Natural killer cell (primary cell): ENCODE results near the gene NCSTN. TPM values are rescaled to one million over a fixed set of nuclear protein-coding genes. Genes with fewer than 3 reads are reported as not detected.

ENCODE experiments used
- ATAC-seq, 3 donors: fragments of 150-1000 bp in 2 of 3; fragments of 200-7000 bp in 1 of 3; cut with Tn5 transposase; 1 replicate in 1 of 3; 2 replicates in 2 of 3; pipeline ENCODE4 v1.10.0; 2021; ENCODE audit warnings: mild to moderate bottlenecking in 2 of 3, moderate library complexity in 2 of 3
- DNase-seq, 2 donors: peaks; one replicate each; pipeline versions ENCODE4 v3.0.0 to v3.0.0-alpha.2; 2013 to 2021; ENCODE audit warnings: mixed read lengths in 1 of 2
- H3K27ac ChIP-seq: one replicate; pipeline ENCODE4 v1.5.1; 2013; ENCODE audit warnings: mild to moderate bottlenecking, low read length
- H3K27me3 ChIP-seq: one replicate; pipeline ENCODE4 v1.6.1; 2013; ENCODE audit warnings: low read length; ENCODE audit not compliant: control insufficient read depth, insufficient read depth
- H3K36me3 ChIP-seq: one replicate; pipeline ENCODE4 v1.6.1; 2013; ENCODE audit warnings: low read length; ENCODE audit not compliant: control insufficient read depth, insufficient read depth
- H3K4me1 ChIP-seq: one replicate; pipeline ENCODE4 v1.6.1; 2013; ENCODE audit warnings: low read length; ENCODE audit not compliant: control insufficient read depth, insufficient read depth
- H3K4me3 ChIP-seq: one replicate; pipeline ENCODE4 v1.5.1; 2013; ENCODE audit warnings: low read length
- H3K9me3 ChIP-seq: one replicate; pipeline ENCODE4 v1.6.1; 2013; ENCODE audit warnings: low read length; ENCODE audit not compliant: control insufficient read depth, insufficient read depth
- H3K27ac Mint-ChIP-seq, 2 donors: one replicate each; pipeline ENCODE4 v1.8.0; 2022; ENCODE audit warnings: mild to moderate bottlenecking in 2 of 2, mixed read lengths in 2 of 2, moderate library complexity in 1 of 2
- H3K27me3 Mint-ChIP-seq, 2 donors: one replicate each; pipeline ENCODE4 v1.8.0; 2022; ENCODE audit warnings: low read depth in 2 of 2, mixed read lengths in 2 of 2
- H3K36me3 Mint-ChIP-seq: one replicate; pipeline ENCODE4 v1.8.0; 2022; ENCODE audit warnings: mixed read lengths
- H3K4me1 Mint-ChIP-seq, 2 donors: one replicate each; pipeline ENCODE4 v1.8.0; 2022; ENCODE audit warnings: mixed read lengths in 2 of 2
- H3K4me3 Mint-ChIP-seq: one replicate; pipeline ENCODE4 v1.8.0; 2022; ENCODE audit warnings: mild to moderate bottlenecking, moderate library complexity, mixed read lengths
- H3K9me3 Mint-ChIP-seq, 2 donors: one replicate each; pipeline ENCODE4 v1.8.0; 2022; ENCODE audit warnings: mixed read lengths in 2 of 2
- WGBS: methylation state at CpG from one replicate; pipeline ENCODE4 v1.1.7; 2013; ENCODE audit warnings: missing lambda C conversion rate; ENCODE audit not compliant: insufficient coverage; 5-methylcytosine and 5-hydroxymethylcytosine counted together
- intact Hi-C: fragments of 100-400 bp; cut with micrococcal nuclease; formaldehyde crosslinking; loops from one replicate; pipeline ENCODE4 v1.14.2; 2022
- total RNA-seq, 4 donors: library from RNA; stranded (reverse); fragments of 120-200 nt in 1 of 4; gene quantifications; one replicate each; pipeline versions ENCODE4 v1.2.3 to v1.2.4, GENCODE V29; 2013 to 2022
- TF ChIP-seq, protein P1 (sequence below): fragments of 200-600 bp; IDR thresholded peaks from one replicate; pipeline ENCODE4 v1.8.0; 2022; ENCODE audit warnings: antibody characterized with exemption

The NCSTN gene
- total RNA-seq, 3 donors from 2014 or later (not counting 1 experiment from before 2014, with no cell fraction given): 104 to 140 (median 110) TPM

DNA sequence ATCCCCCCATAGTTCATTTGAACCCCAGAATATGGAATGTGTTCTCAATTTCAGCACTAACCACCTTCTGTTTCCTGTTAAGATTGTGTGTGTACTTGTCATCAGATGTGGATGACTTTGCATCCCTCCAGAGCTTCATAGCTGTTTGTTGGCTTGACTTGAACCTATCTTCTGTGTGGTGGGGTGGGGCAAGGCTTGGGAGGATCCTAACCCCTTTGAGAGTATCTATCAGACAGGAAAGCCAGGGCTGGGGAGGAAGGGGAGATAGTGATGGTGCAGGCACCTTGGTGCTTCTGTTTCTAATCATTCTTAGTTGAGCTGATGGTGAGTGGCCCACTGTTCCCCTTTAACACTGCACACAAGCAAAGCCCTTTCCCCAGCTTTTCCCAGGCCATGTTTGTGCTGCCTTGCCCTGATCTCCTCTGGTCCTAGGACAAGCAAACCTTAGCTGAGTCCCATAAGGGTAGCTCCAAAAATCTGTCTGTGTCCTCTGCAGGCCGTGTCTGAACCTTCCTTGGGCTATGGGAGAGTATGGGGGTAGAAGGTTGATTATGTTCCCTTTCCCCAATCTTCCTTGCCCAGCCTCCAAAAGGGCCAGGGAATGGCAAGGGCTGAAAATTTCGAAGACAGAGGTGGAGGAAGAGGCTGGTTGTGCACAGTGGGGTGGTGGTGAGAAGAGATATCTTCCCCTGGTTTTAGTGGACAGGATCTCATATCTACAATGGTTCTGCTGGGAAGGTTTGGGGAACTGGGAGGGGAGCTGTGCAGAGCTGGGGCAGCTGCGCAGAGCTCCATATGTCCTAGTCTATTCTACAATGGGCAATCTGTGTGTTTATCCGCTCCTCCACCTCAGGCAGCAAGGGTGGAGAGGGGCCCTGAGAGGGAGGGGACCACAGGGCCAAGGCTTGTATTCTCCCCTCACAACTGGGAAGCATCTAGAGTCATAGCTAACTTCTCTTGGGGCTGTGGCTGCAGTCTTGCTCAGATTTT, 25.0 kb downstream of the NCSTN start:
- ATAC-seq (peak in 1 of 3 donors; percentile 58), DNase-seq (no peak)
- H3K4me1 Mint-ChIP-seq: peaks cover 0 to 5% of the 10 kb centered on the region in 2 donors
- H3K27me3 Mint-ChIP-seq: peaks cover 0 to 3% of the 10 kb centered on the region in 2 donors
- Histone ChIP-seq H3K4me1 (no peaks in the 10 kb centered on the region), H3K36me3 (no peaks in the 10 kb centered on the region), H3K4me3 (no peak overlapping the region), H3K27ac (no peak overlapping the region), H3K9me3 (no peaks in the 10 kb centered on the region), H3K27me3 (no peaks in the 10 kb centered on the region)
- H3K9me3 Mint-ChIP-seq: no peaks in the 10 kb centered on the region
- H3K27ac Mint-ChIP-seq: no peak overlapping the region
- intact Hi-C loops: no loop called here
- TF ChIP-seq, protein P1, sequence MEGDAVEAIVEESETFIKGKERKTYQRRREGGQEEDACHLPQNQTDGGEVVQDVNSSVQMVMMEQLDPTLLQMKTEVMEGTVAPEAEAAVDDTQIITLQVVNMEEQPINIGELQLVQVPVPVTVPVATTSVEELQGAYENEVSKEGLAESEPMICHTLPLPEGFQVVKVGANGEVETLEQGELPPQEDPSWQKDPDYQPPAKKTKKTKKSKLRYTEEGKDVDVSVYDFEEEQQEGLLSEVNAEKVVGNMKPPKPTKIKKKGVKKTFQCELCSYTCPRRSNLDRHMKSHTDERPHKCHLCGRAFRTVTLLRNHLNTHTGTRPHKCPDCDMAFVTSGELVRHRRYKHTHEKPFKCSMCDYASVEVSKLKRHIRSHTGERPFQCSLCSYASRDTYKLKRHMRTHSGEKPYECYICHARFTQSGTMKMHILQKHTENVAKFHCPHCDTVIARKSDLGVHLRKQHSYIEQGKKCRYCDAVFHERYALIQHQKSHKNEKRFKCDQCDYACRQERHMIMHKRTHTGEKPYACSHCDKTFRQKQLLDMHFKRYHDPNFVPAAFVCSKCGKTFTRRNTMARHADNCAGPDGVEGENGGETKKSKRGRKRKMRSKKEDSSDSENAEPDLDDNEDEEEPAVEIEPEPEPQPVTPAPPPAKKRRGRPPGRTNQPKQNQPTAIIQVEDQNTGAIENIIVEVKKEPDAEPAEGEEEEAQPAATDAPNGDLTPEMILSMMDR: no peak
- no peak overlapping the region for H3K4me3 Mint-ChIP-seq
- no peaks in the 10 kb centered on the region for H3K36me3 Mint-ChIP-seq
- 94% methylated on average over 4 of the region's 4 CpGs for WGBS

DNA sequence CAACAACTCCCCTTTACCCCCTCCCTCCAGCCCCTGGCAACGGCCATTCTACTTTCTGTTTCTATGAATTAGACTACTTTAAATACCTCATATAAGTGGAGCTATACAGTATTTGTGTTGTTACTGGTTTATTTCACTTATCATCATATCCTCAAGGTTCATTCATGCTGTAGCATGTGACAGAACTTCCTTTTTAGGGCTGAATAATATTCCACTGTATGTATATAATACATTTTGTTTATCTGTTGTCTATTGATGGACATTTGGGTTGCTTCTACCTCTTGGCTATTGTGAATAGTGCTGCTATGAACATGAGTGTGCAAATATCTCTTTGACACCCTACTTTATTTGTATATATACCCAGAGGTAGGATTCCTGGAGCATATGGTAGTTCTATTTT, 25.9 kb downstream of the NCSTN start:
- H3K9me3 Mint-ChIP-seq: no peaks in the 10 kb centered on the region
- TF ChIP-seq, protein P1: no peak
- no peak overlapping the region for H3K27ac Mint-ChIP-seq
- Histone ChIP-seq H3K4me3 (no peak overlapping the region), H3K4me1 (no peaks in the 10 kb centered on the region), H3K27ac (no peak overlapping the region), H3K9me3 (no peaks in the 10 kb centered on the region), H3K36me3 (no peaks in the 10 kb centered on the region), H3K27me3 (no peaks in the 10 kb centered on the region)
- no peak for ATAC-seq
- H3K4me1 Mint-ChIP-seq: peaks cover 0 to 5% of the 10 kb centered on the region in 2 donors
- no CpG with 5 or more reads among the region's 1 CpG for WGBS
- DNase-seq: no peak
- intact Hi-C loops: no loop called here
- no peak overlapping the region for H3K4me3 Mint-ChIP-seq
- H3K27me3 Mint-ChIP-seq: peaks cover 0 to 3% of the 10 kb centered on the region in 2 donors
- H3K36me3 Mint-ChIP-seq: no peaks in the 10 kb centered on the region

DNA sequence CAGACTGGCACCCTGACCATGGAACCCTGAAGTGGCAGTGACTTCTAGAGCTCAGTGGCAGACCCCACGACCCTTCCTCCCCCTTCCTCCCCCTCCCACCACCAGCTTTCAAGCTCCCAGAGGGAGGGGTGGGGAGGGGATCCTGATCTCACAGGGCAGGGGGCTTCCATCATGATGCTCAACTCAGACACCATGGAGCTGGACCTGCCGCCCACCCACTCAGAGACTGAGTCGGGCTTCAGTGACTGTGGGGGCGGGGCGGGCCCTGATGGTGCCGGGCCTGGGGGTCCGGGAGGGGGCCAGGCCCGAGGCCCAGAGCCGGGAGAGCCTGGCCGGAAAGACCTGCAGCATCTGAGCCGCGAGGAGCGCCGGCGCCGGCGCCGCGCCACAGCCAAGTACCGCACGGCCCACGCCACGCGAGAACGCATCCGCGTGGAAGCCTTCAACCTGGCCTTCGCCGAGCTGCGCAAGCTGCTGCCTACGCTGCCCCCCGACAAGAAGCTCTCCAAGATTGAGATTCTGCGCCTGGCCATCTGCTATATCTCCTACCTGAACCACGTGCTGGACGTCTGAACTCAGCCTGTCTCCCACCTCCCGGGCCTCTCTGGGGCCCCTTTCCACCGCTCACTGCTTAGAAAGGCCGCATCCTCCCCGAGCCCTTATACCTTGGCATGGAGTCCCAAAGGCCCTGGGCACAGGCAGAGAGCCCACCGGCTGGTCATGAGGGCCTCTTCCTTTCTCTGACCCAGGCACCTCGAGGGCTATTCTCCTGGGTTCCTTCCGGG, 27.6 kb downstream of the NCSTN start:
- Mint-ChIP-seq H3K27me3 (peaks cover 0 to 5% of the 10 kb centered on the region in 2 donors), H3K36me3 (no peaks in the 10 kb centered on the region), H3K27ac (no peak overlapping the region), H3K4me3 (no peak overlapping the region), H3K4me1 (peaks cover 5 to 12% of the 10 kb centered on the region in 2 donors), H3K9me3 (no peaks in the 10 kb centered on the region)
- H3K36me3 ChIP-seq: no peaks in the 10 kb centered on the region
- H3K4me1 ChIP-seq: peaks cover 14% of the 10 kb centered on the region
- intact Hi-C loops: loop anchor here (10.0 kb wide), 1 partner anchor 436 kb away; no protein-coding TSS in a partner anchor
- H3K27me3 ChIP-seq: no peaks in the 10 kb centered on the region
- H3K9me3 ChIP-seq: no peaks in the 10 kb centered on the region
- WGBS: 93% methylated on average over 41 of the region's 42 CpGs
- no peak for DNase-seq
- no peak overlapping the region for H3K27ac ChIP-seq
- ATAC-seq: no peak
- H3K4me3 ChIP-seq: no peak overlapping the region
- TF ChIP-seq, protein P1: no peak
